Peyer's patch (tissue), 4 donors: ENCODE measurements around the gene ARHGAP15.

ENCODE experiments used
- POLR2A ChIP-seq, 2 donors: fragments of 450-650 bp; IDR thresholded peaks; one replicate each; pipeline ENCODE4 v1.5.1; 2017; ENCODE audit warnings: antibody characterized with exemption in 2 of 2, mild to moderate bottlenecking in 2 of 2, moderate library complexity in 2 of 2
- TF ChIP-seq, protein P1 (sequence below), 6 experiments: fragments of 450-650 bp in 4 of 6; fragments of 200-600 bp in 2 of 6; sonication (generic) in 1 of 6; IDR thresholded peaks; one replicate each; pipeline ENCODE4 v1.5.1; 2017 to 2019; ENCODE audit warnings: antibody characterized with exemption in 6 of 6, mild to moderate bottlenecking in 3 of 6, moderate library complexity in 1 of 6

DNA sequence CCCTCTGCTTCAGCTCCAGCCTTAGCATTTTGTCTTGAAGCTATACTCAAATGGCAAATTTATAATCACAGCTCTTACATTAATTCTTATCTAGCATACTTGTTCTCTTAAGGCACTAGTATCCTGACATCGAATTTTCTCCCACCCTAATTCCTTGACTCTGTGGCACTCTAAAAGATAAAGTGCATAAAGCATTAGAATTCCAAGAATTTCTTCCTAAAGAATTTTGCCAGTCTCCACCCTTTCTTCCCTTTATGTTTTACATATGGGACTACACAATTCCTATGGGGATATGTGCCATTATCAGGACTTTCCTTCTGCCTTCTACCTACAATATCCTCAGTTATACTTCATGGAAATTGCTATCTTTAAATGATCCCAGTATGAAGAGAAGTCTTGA is 560.3 kb downstream of the ARHGAP15 start:
- TF ChIP-seq, protein P1, sequence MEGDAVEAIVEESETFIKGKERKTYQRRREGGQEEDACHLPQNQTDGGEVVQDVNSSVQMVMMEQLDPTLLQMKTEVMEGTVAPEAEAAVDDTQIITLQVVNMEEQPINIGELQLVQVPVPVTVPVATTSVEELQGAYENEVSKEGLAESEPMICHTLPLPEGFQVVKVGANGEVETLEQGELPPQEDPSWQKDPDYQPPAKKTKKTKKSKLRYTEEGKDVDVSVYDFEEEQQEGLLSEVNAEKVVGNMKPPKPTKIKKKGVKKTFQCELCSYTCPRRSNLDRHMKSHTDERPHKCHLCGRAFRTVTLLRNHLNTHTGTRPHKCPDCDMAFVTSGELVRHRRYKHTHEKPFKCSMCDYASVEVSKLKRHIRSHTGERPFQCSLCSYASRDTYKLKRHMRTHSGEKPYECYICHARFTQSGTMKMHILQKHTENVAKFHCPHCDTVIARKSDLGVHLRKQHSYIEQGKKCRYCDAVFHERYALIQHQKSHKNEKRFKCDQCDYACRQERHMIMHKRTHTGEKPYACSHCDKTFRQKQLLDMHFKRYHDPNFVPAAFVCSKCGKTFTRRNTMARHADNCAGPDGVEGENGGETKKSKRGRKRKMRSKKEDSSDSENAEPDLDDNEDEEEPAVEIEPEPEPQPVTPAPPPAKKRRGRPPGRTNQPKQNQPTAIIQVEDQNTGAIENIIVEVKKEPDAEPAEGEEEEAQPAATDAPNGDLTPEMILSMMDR (IDR thresholded peaks at IDR 0.05): no peak
- TF ChIP-seq POLR2A (IDR thresholded peaks at IDR 0.05): no peak
